ENCODE measurements around the gene TRIM77.
"Not testable (repeated sequence)": the region's sequence is repeated elsewhere in the genome, so short reads cannot be mapped to it uniquely, and the experiment has no call there.

Gene TRIM77

GRCh38 chr11:89709999-89710398 is at the start of gene TRIM77:
Gene TRIM77, plus strand, starts transcription at chr11:89710299. Its CDS starts 0 bp downstream, at chr11:89710299.
- not testable (repeated sequence) for H3K27me3 Mint-ChIP-seq, ATAC-seq, H3K27ac Mint-ChIP-seq, H3K4me1 Mint-ChIP-seq, H3K36me3 Mint-ChIP-seq, H3K4me3 Mint-ChIP-seq
- peaks cover 14% of the 10 kb centered on the region for H3K9me3 Mint-ChIP-seq

GRCh38 chr11:89667001-89667400 is 43.1 kb upstream of the TRIM77 start:
- Mint-ChIP-seq H3K27me3 (no peaks in the 10 kb centered on the region), H3K36me3 (no peaks in the 10 kb centered on the region), H3K27ac (no peak overlapping the region), H3K9me3 (peaks cover 8% of the 10 kb centered on the region), H3K4me1 (no peaks in the 10 kb centered on the region), H3K4me3 (no peak overlapping the region)
- no peak for ATAC-seq

GRCh38 chr11:89668158-89668557 is 41.9 kb upstream of the TRIM77 start:
- H3K4me1 Mint-ChIP-seq, H3K27ac Mint-ChIP-seq, H3K27me3 Mint-ChIP-seq, ATAC-seq, H3K4me3 Mint-ChIP-seq, H3K9me3 Mint-ChIP-seq, H3K36me3 Mint-ChIP-seq: not testable (repeated sequence)

- H3K27ac Mint-ChIP-seq, H3K9me3 Mint-ChIP-seq, ATAC-seq, H3K27me3 Mint-ChIP-seq, H3K4me3 Mint-ChIP-seq, H3K4me1 Mint-ChIP-seq, H3K36me3 Mint-ChIP-seq: not testable (repeated sequence)
These were observed 40.5 kb upstream of the TRIM77 start for GRCh38 chr11:89669586-89669985.

- H3K27me3 Mint-ChIP-seq, H3K27ac Mint-ChIP-seq, H3K4me1 Mint-ChIP-seq, ATAC-seq, H3K9me3 Mint-ChIP-seq, H3K36me3 Mint-ChIP-seq, H3K4me3 Mint-ChIP-seq: not testable (repeated sequence)
These were observed 40.0 kb upstream of the TRIM77 start for GRCh38 chr11:89669993-89670669.

- not testable (repeated sequence) for H3K4me1 Mint-ChIP-seq, H3K27ac Mint-ChIP-seq, H3K27me3 Mint-ChIP-seq, H3K9me3 Mint-ChIP-seq, H3K36me3 Mint-ChIP-seq, H3K4me3 Mint-ChIP-seq, ATAC-seq
These were observed 37.6 kb upstream of the TRIM77 start for GRCh38 chr11:89672547-89672946.

GRCh38 chr11:89673380-89673779 is 36.7 kb upstream of the TRIM77 start:
- not testable (repeated sequence) for H3K36me3 Mint-ChIP-seq, H3K4me1 Mint-ChIP-seq, H3K27ac Mint-ChIP-seq, ATAC-seq, H3K27me3 Mint-ChIP-seq, H3K4me3 Mint-ChIP-seq, H3K9me3 Mint-ChIP-seq

- H3K27me3 Mint-ChIP-seq, H3K9me3 Mint-ChIP-seq, H3K4me3 Mint-ChIP-seq, H3K4me1 Mint-ChIP-seq, ATAC-seq, H3K27ac Mint-ChIP-seq, H3K36me3 Mint-ChIP-seq: not testable (repeated sequence)
These were observed 34.7 kb upstream of the TRIM77 start for GRCh38 chr11:89675383-89675782.

GRCh38 chr11:89675948-89676347 is 34.2 kb upstream of the TRIM77 start:
- not testable (repeated sequence) for H3K4me3 Mint-ChIP-seq, H3K4me1 Mint-ChIP-seq, H3K27ac Mint-ChIP-seq, H3K27me3 Mint-ChIP-seq, H3K9me3 Mint-ChIP-seq, ATAC-seq, H3K36me3 Mint-ChIP-seq

- not testable (repeated sequence) for H3K36me3 Mint-ChIP-seq, ATAC-seq, H3K4me1 Mint-ChIP-seq, H3K27me3 Mint-ChIP-seq, H3K4me3 Mint-ChIP-seq, H3K27ac Mint-ChIP-seq, H3K9me3 Mint-ChIP-seq
These were observed 3.0 kb upstream of the TRIM77 start for GRCh38 chr11:89707080-89707479.

- not testable (repeated sequence) for H3K9me3 Mint-ChIP-seq, H3K4me1 Mint-ChIP-seq, H3K36me3 Mint-ChIP-seq, ATAC-seq, H3K27me3 Mint-ChIP-seq, H3K4me3 Mint-ChIP-seq, H3K27ac Mint-ChIP-seq
These were observed 14.9 kb downstream of the TRIM77 start for GRCh38 chr11:89724866-89725498.

GRCh38 chr11:89730215-89730614 is 20.1 kb downstream of the TRIM77 start:
- ATAC-seq, result peak; percentile 59
- not testable (repeated sequence) for H3K9me3 Mint-ChIP-seq, H3K4me3 Mint-ChIP-seq, H3K36me3 Mint-ChIP-seq, H3K27ac Mint-ChIP-seq, H3K27me3 Mint-ChIP-seq, H3K4me1 Mint-ChIP-seq

- Mint-ChIP-seq H3K36me3 (no peaks in the 10 kb centered on the region), H3K4me3 (no peak overlapping the region)
These were observed 26.5 kb downstream of the TRIM77 start for GRCh38 chr11:89736566-89736965.

GRCh38 chr11:89737116-89737515 is 27.0 kb downstream of the TRIM77 start:
- no peaks in the 10 kb centered on the region for H3K4me1 Mint-ChIP-seq
- no peaks in the 10 kb centered on the region for H3K9me3 Mint-ChIP-seq
- no peak overlapping the region for H3K4me3 Mint-ChIP-seq
- H3K27me3 Mint-ChIP-seq, result no peaks in the 10 kb centered on the region
- no peaks in the 10 kb centered on the region for H3K36me3 Mint-ChIP-seq
- ATAC-seq, result no peak
- H3K27ac Mint-ChIP-seq, result no peak overlapping the region

More at GRCh38 chr11:89736566-89736965, 26.5 kb downstream of the TRIM77 start:
- H3K27me3 Mint-ChIP-seq, result no peaks in the 10 kb centered on the region
- H3K9me3 Mint-ChIP-seq, result no peaks in the 10 kb centered on the region
- H3K4me1 Mint-ChIP-seq, result no peaks in the 10 kb centered on the region
- ATAC-seq, result no peak
- no peak overlapping the region for H3K27ac Mint-ChIP-seq

- ATAC-seq, H3K9me3 Mint-ChIP-seq, H3K4me1 Mint-ChIP-seq, H3K4me3 Mint-ChIP-seq, H3K27me3 Mint-ChIP-seq, H3K27ac Mint-ChIP-seq, H3K36me3 Mint-ChIP-seq: not testable (repeated sequence)
These were observed 31.3 kb downstream of the TRIM77 start for GRCh38 chr11:89741406-89741805.

- H3K4me1 Mint-ChIP-seq, H3K36me3 Mint-ChIP-seq, H3K27ac Mint-ChIP-seq, H3K27me3 Mint-ChIP-seq, H3K4me3 Mint-ChIP-seq, ATAC-seq, H3K9me3 Mint-ChIP-seq: not testable (repeated sequence)
These were observed 34.1 kb downstream of the TRIM77 start for GRCh38 chr11:89744158-89744557.

All from stimulated activated memory B cell treated with anti-CD40 and anti-IgM and Interleukin-4, amounts not matched to agents 10 μg/mL and 1 μg/mL and 100 μg/mL, for 72 hours (primary cell).